Mesenchymal stem cell (in vitro differentiated cells and primary cell): ENCODE data around the gene UNC13C.

Source experiments
- DNase-seq: peaks from one replicate; pipeline ENCODE4 v3.0.0-alpha.2; 2013
- H2AFZ ChIP-seq: one replicate; pipeline ENCODE4 v1.6.1; 2013; ENCODE audit warnings: low read depth, mild to moderate bottlenecking, control low read depth, inconsistent platforms, low read length, moderate library complexity
- H2AK5ac ChIP-seq: 2 replicates; pipeline ENCODE4 v1.6.1; 2013; ENCODE audit warnings: low read length, moderate library complexity, mild to moderate bottlenecking, inconsistent platforms; ENCODE audit not compliant: severe bottlenecking
- H2BK120ac ChIP-seq: one replicate; pipeline ENCODE4 v1.6.1; 2013; ENCODE audit warnings: low read depth, mild to moderate bottlenecking, inconsistent platforms, low read length, moderate library complexity
- H2BK12ac ChIP-seq, 2 experiments: one replicate each; pipeline ENCODE4 v1.6.1; 2013; ENCODE audit warnings: inconsistent platforms in 2 of 2, low read length in 2 of 2, mild to moderate bottlenecking in 2 of 2, moderate library complexity in 2 of 2, control low read depth in 1 of 2
- H2BK15ac ChIP-seq: one replicate; pipeline ENCODE4 v1.6.1; 2013; ENCODE audit warnings: mild to moderate bottlenecking, low read depth, inconsistent platforms; ENCODE audit not compliant: poor library complexity, severe bottlenecking
- H2BK5ac ChIP-seq: 2 replicates; pipeline ENCODE4 v1.6.1; 2013; ENCODE audit warnings: low read depth, mild to moderate bottlenecking, low read length, control low read depth, inconsistent platforms; ENCODE audit not compliant: poor library complexity, severe bottlenecking
- H3K14ac ChIP-seq, 2 experiments: one replicate each; pipeline ENCODE4 v1.6.1; 2013; ENCODE audit warnings: inconsistent platforms in 2 of 2, low read length in 2 of 2, control low read depth in 1 of 2, mild to moderate bottlenecking in 1 of 2, moderate library complexity in 1 of 2
- H3K18ac ChIP-seq, 2 experiments: one replicate each; pipeline ENCODE4 v1.6.1; 2013; ENCODE audit warnings: inconsistent platforms in 2 of 2, low read length in 2 of 2, control low read depth in 1 of 2, low read depth in 1 of 2, mild to moderate bottlenecking in 1 of 2
- H3K23ac ChIP-seq, 2 experiments: one replicate each; pipeline ENCODE4 v1.6.1; 2013; ENCODE audit warnings: inconsistent platforms in 2 of 2, low read length in 2 of 2, mild to moderate bottlenecking in 2 of 2, moderate library complexity in 2 of 2, control low read depth in 1 of 2
- H3K27ac ChIP-seq: 2 replicates; pipeline ENCODE4 v1.5.1; 2013; ENCODE audit warnings: mild to moderate bottlenecking, moderate library complexity, low read length, control low read depth, inconsistent platforms; ENCODE audit not compliant: poor library complexity, severe bottlenecking
- H3K27me3 ChIP-seq, 2 experiments: 2 replicates each; pipeline versions ENCODE4 v1.6.1 to v1.7.0; 2013; ENCODE audit warnings: low read length in 2 of 2, mild to moderate bottlenecking in 2 of 2, moderate library complexity in 2 of 2, control low read depth in 1 of 2, inconsistent platforms in 1 of 2; ENCODE audit not compliant: control insufficient read depth in 1 of 2, insufficient read depth in 1 of 2
- H3K36me3 ChIP-seq, 2 experiments: 2 replicates each; pipeline versions ENCODE4 v1.6.1 to v1.7.0; 2013; ENCODE audit warnings: low read length in 2 of 2, control low read depth in 1 of 2, inconsistent platforms in 1 of 2, low read depth in 1 of 2, mild to moderate bottlenecking in 1 of 2; ENCODE audit not compliant: insufficient read depth in 2 of 2, control insufficient read depth in 1 of 2
- H3K4ac ChIP-seq, 2 experiments: one replicate each; pipeline ENCODE4 v1.6.1; 2013; ENCODE audit warnings: inconsistent platforms in 2 of 2, low read length in 2 of 2, mild to moderate bottlenecking in 2 of 2, moderate library complexity in 2 of 2, control low read depth in 1 of 2, low read depth in 1 of 2
- H3K4me1 ChIP-seq: 2 replicates; pipeline ENCODE4 v1.6.1; 2013; ENCODE audit warnings: low read depth, low read length, control low read depth; ENCODE audit not compliant: control insufficient read depth, insufficient read depth
- H3K4me2 ChIP-seq: 2 replicates; pipeline ENCODE4 v1.6.1; 2013; ENCODE audit warnings: low read length, mild to moderate bottlenecking, inconsistent platforms; ENCODE audit not compliant: poor library complexity, severe bottlenecking
- H3K4me3 ChIP-seq, 2 experiments: 2 replicates each; pipeline versions ENCODE4 v1.5.1 to v1.7.0; 2013; ENCODE audit warnings: low read length in 2 of 2, mild to moderate bottlenecking in 2 of 2, control low read depth in 1 of 2, low read depth in 1 of 2; ENCODE audit not compliant: insufficient read depth in 1 of 2
- H3K79me1 ChIP-seq: replicated peaks from 2 replicates; pipeline ENCODE4 v1.6.1; 2013; ENCODE audit warnings: mild to moderate bottlenecking, control low read depth, low read length, inconsistent platforms; ENCODE audit not compliant: poor library complexity, severe bottlenecking
- H3K9ac ChIP-seq: 2 replicates; pipeline ENCODE4 v1.7.0; 2013; ENCODE audit warnings: mild to moderate bottlenecking, low read length, moderate library complexity
- H3K9me3 ChIP-seq: 2 replicates; pipeline ENCODE4 v1.7.0; 2013; ENCODE audit warnings: mild to moderate bottlenecking, low read length; ENCODE audit not compliant: control insufficient read depth
- H4K8ac ChIP-seq: one replicate; pipeline ENCODE4 v1.6.1; 2013; ENCODE audit warnings: inconsistent platforms, mild to moderate bottlenecking, low read length, moderate library complexity
- H4K91ac ChIP-seq: one replicate; pipeline ENCODE4 v1.6.1; 2013; ENCODE audit warnings: mild to moderate bottlenecking, low read length, inconsistent platforms
- WGBS: methylation state at CpG from one replicate; pipeline ENCODE4 v1.1.7; 2013; ENCODE audit warnings: mixed read lengths; 5-methylcytosine and 5-hydroxymethylcytosine counted together

Gene UNC13C

DNA sequence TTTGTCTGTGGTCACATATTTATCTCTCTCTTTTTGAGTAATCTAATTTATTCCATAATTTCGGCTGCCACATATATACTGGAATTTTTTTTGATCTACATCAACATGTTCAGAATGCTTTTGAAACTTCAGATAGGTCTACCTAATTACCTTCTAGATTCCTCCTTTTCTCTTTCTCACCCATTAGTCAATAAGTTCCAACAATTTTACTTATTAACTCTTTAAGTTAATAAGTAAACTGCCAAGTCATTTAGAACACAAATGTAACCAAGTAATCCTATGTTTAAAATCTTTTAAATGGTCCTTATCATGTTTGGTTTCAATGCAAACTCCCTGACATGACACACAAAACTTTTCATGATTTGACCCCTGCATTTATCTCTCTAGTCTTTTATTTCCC is 410.5 kb downstream of the UNC13C start:
- Histone ChIP-seq H2BK15ac (no peak overlapping the region), H2BK120ac (no peak overlapping the region), H2AFZ (no peak overlapping the region), H3K27ac (no peak overlapping the region), H2AK5ac (no peak overlapping the region), H2BK5ac (no peak overlapping the region), H3K4me1 (no peaks in the 10 kb centered on the region), H3K9ac (no peak overlapping the region), H3K23ac (no peak overlapping the region), H3K14ac (no peak overlapping the region), H3K4me3 (no peak overlapping the region), H4K8ac (no peak overlapping the region), H3K27me3 (no peaks in the 10 kb centered on the region), H2BK12ac (no peak overlapping the region), H3K9me3 (peaks cover 4% of the 10 kb centered on the region), H3K4ac (no peak overlapping the region), H3K18ac (no peak overlapping the region), H3K79me1 (no peaks in the 10 kb centered on the region), H4K91ac (no peak overlapping the region), H3K36me3 (no peaks in the 10 kb centered on the region), H3K4me2 (no peak overlapping the region)
- DNase-seq = no peak
- WGBS = 96% methylated on average over 1 of the region's 1 CpG

GRCh38 chr15:54410481-54410880 is 432.2 kb downstream of the UNC13C start:
- Histone ChIP-seq H3K4me3 (no peak overlapping the region), H3K14ac (no peak overlapping the region), H2BK120ac (no peak overlapping the region), H3K4ac (no peak overlapping the region), H3K36me3 (no peaks in the 10 kb centered on the region), H2BK12ac (no peak overlapping the region), H2AFZ (no peak overlapping the region), H3K4me1 (no peaks in the 10 kb centered on the region), H3K18ac (no peak overlapping the region), H3K23ac (no peak overlapping the region), H3K4me2 (no peak overlapping the region), H2BK5ac (no peak overlapping the region), H3K9me3 (no peaks in the 10 kb centered on the region), H3K9ac (no peak overlapping the region), H2BK15ac (no peak overlapping the region), H3K27ac (no peak overlapping the region), H2AK5ac (no peak overlapping the region), H3K79me1 (no peaks in the 10 kb centered on the region), H4K91ac (no peak overlapping the region), H4K8ac (no peak overlapping the region), H3K27me3 (no peaks in the 10 kb centered on the region)
- DNase-seq = no peak
- WGBS = 43% methylated on average over 2 of the region's 2 CpGs

- Histone ChIP-seq H2BK15ac (no peak overlapping the region), H2AFZ (no peak overlapping the region), H3K18ac (no peak overlapping the region), H4K8ac (no peak overlapping the region), H2BK120ac (no peak overlapping the region), H3K79me1 (no peaks in the 10 kb centered on the region), H2AK5ac (no peak overlapping the region), H2BK12ac (no peak overlapping the region), H3K27me3 (no peaks in the 10 kb centered on the region), H3K9me3 (peaks cover 15% of the 10 kb centered on the region), H3K4me2 (no peak overlapping the region), H3K14ac (no peak overlapping the region), H4K91ac (no peak overlapping the region), H3K36me3 (no peaks in the 10 kb centered on the region), H3K4me3 (no peak overlapping the region), H3K4me1 (no peaks in the 10 kb centered on the region), H3K4ac (no peak overlapping the region), H3K9ac (no peak overlapping the region), H3K27ac (no peak overlapping the region), H2BK5ac (no peak overlapping the region), H3K23ac (no peak overlapping the region)
- DNase-seq = no peak
- 50% methylated on average over 2 of the region's 2 CpGs for WGBS
Measured at GRCh38 chr15:54424171-54424570, 445.9 kb downstream of the UNC13C start.

GRCh38 chr15:54428596-54428995 is 450.4 kb downstream of the UNC13C start:
- no peaks in the 10 kb centered on the region for H3K4me1 ChIP-seq
- H2BK15ac ChIP-seq = no peak overlapping the region
- H3K9me3 ChIP-seq = peaks cover 18% of the 10 kb centered on the region
- H2BK5ac ChIP-seq = no peak overlapping the region
- DNase-seq = no peak
- no peak overlapping the region for H3K27ac ChIP-seq
- no peaks in the 10 kb centered on the region for H3K79me1 ChIP-seq
- no peak overlapping the region for H3K14ac ChIP-seq
- H3K4ac ChIP-seq = no peak overlapping the region
- H4K8ac ChIP-seq = no peak overlapping the region
- no peaks in the 10 kb centered on the region for H3K27me3 ChIP-seq
- no peak overlapping the region for H3K18ac ChIP-seq
- no peak overlapping the region for H4K91ac ChIP-seq
- no peak overlapping the region for H2AFZ ChIP-seq
- H3K23ac ChIP-seq = no peak overlapping the region
- no peak overlapping the region for H3K4me2 ChIP-seq
- H3K9ac ChIP-seq = no peak overlapping the region
- H2BK120ac ChIP-seq = no peak overlapping the region
- H3K4me3 ChIP-seq = no peak overlapping the region
- H2AK5ac ChIP-seq = no peak overlapping the region
- no peak overlapping the region for H2BK12ac ChIP-seq
- no peaks in the 10 kb centered on the region for H3K36me3 ChIP-seq
- WGBS = 31% methylated on average over 2 of the region's 4 CpGs
